Sigmoid colon (tissue), 7 donors: Measurements from ENCODE around the gene EVC. TPM values are rescaled to one million over a fixed set of nuclear protein-coding genes. Genes with fewer than 3 reads are reported as not detected.

Experiments used
- DNase-seq: peaks from one replicate; pipeline ENCODE4 v3.0.0-alpha.2; 2019
- H3K27ac ChIP-seq, 4 donors: fragments of 200-600 bp; sonication (generic); one replicate each; pipeline ENCODE4 v1.5.1; 2016 to 2019; ENCODE audit warnings: mild to moderate bottlenecking in 1 of 4
- H3K27me3 ChIP-seq, 3 donors: fragments of 200-600 bp; sonication (generic); one replicate each; pipeline ENCODE4 v1.5.1; 2019; ENCODE audit warnings: mild to moderate bottlenecking in 1 of 3
- H3K36me3 ChIP-seq, 4 donors: fragments of 200-600 bp; sonication (generic); one replicate each; pipeline ENCODE4 v1.5.1; 2016 to 2019
- H3K4me1 ChIP-seq, 4 donors: fragments of 200-600 bp; sonication (generic); one replicate each; pipeline ENCODE4 v1.5.1; 2017 to 2019
- H3K4me3 ChIP-seq, 4 donors: fragments of 200-600 bp; sonication (generic); one replicate each; pipeline ENCODE4 v1.5.1; 2017 to 2019; ENCODE audit warnings: mild to moderate bottlenecking in 2 of 4, moderate library complexity in 1 of 4
- H3K9me3 ChIP-seq, 4 donors: fragments of 200-600 bp in 3 of 4; sonication (generic) in 3 of 4; one replicate each; pipeline versions ENCODE4 v1.5.1 to v1.6.1; 2013 to 2019
- CTCF ChIP-seq, 4 experiments: fragments of 450-650 bp in 3 of 4; fragments of 200-600 bp in 1 of 4; IDR thresholded peaks; one replicate each; pipeline ENCODE4 v1.5.1; 2016 to 2019; ENCODE audit warnings: antibody characterized with exemption in 4 of 4, mild to moderate bottlenecking in 3 of 4, moderate library complexity in 2 of 4
- EP300 ChIP-seq, 4 donors: sonication (generic); formaldehyde crosslinking; IDR thresholded peaks; one replicate each; pipeline ENCODE4 v1.6.1; 2017; ENCODE audit warnings: antibody characterized with exemption in 4 of 4
- POLR2A ChIP-seq, 2 donors: fragments of 450-650 bp; IDR thresholded peaks; one replicate each; pipeline ENCODE4 v1.6.1; 2016; ENCODE audit warnings: antibody characterized with exemption in 2 of 2, mild to moderate bottlenecking in 2 of 2, moderate library complexity in 2 of 2
- POLR2AphosphoS5 ChIP-seq, 4 donors: sonication (generic); formaldehyde crosslinking; IDR thresholded peaks; one replicate each; pipeline ENCODE4 v1.6.1; 2017; ENCODE audit warnings: antibody characterized with exemption in 4 of 4
- WGBS, 2 donors: extraction: QIAGEN DNeasy Blood & Tissue Kit; methylation state at CpG; one replicate each; pipeline ENCODE4 v1.1.7; 2013; 5-methylcytosine and 5-hydroxymethylcytosine counted together
- intact Hi-C: fragments of 100-400 bp; cut with DNase I; formaldehyde crosslinking; loops from one replicate; pipeline ENCODE4 v1.15.1; 2023
- polyA plus RNA-seq, 3 donors: library from polyadenylated mRNA; stranded (reverse); fragments of 200-250 nt; gene quantifications; one replicate each; pipeline ENCODE4 v1.2.3, GENCODE V29; 2013
- total RNA-seq, 4 donors: library from RNA; depleted of rRNA; stranded (reverse); fragments of >200 nt; gene quantifications; one replicate each; pipeline ENCODE4 v1.1.0, GENCODE V29; 2016
- donor health status: healthy with polysubstance abuse.
- donor health status: Bipolar disorder and iron deficiency.
- donor health status: healthy.

Gene EVC
- total and polyA plus RNA-seq, 7 donors: 0.46 to 35.2 (median 15.6) TPM

GRCh38 chr4:5858020-5858769 lies 147.2 kb downstream of the EVC start:
- no peak for TF ChIP-seq POLR2AphosphoS5 (IDR thresholded peaks at IDR 0.05)
- no peak for TF ChIP-seq EP300 (IDR thresholded peaks at IDR 0.05)
- no peak for TF ChIP-seq CTCF (IDR thresholded peaks at IDR 0.05)
- TF ChIP-seq POLR2A (IDR thresholded peaks at IDR 0.05): no peak
- intact Hi-C loops: no loop called here
- no peak overlapping the region for H3K4me3 ChIP-seq

GRCh38 chr4:5863461-5864113 lies 152.6 kb downstream of the EVC start:
- Histone ChIP-seq H3K27me3 (no peaks in the 10 kb centered on the region), H3K27ac (no peak overlapping the region), H3K9me3 (no peaks in the 10 kb centered on the region), H3K4me1 (no peaks in the 10 kb centered on the region), H3K36me3 (no peaks in the 10 kb centered on the region), H3K4me3 (no peak overlapping the region)
- intact Hi-C loops: no loop called here
- TF ChIP-seq POLR2AphosphoS5 (IDR thresholded peaks at IDR 0.05) (no peak), POLR2A (IDR thresholded peaks at IDR 0.05) (no peak), CTCF (IDR thresholded peaks at IDR 0.05) (no peak), EP300 (IDR thresholded peaks at IDR 0.05) (no peak)
- 53 to 54% methylated on average over 15 of the region's 15 CpGs for WGBS, 2 donors
- no peak for DNase-seq

More at GRCh38 chr4:5858020-5858769, 147.2 kb downstream of the EVC start:
- H3K27ac ChIP-seq: no peak overlapping the region
- no peaks in the 10 kb centered on the region for H3K27me3 ChIP-seq
- 85 to 86% methylated on average over 16 of the region's 16 CpGs for WGBS, 2 donors
- DNase-seq: no peak
- H3K9me3 ChIP-seq: no peaks in the 10 kb centered on the region
- no peaks in the 10 kb centered on the region for H3K4me1 ChIP-seq
- H3K36me3 ChIP-seq: no peaks in the 10 kb centered on the region

Other genes with a start within 250 kb of the EVC start
- 10 to 100 TPM in 2 of 4 donors, 1 to 10 TPM in 2; 8.6 to 14.7 (median 10.9) TPM for gene EVC2, start 2.6 kb upstream of the EVC start, total RNA-seq
- gene EVC2, start 2.6 kb upstream of the EVC start, polyA plus RNA-seq: 1 to 10 TPM in 1 of 3 donors, under 1 TPM in 1, not detected in 1; 0.60 to 1.3 TPM
- gene CRMP1, start 181.9 kb downstream of the EVC start, total RNA-seq: 1 to 10 TPM; 3.5 to 6.4 (median 4.7) TPM
- gene CRMP1, start 181.9 kb downstream of the EVC start, polyA plus RNA-seq: 1 to 10 TPM in 1 of 3 donors, under 1 TPM in 1, not detected in 1; under 0.01 to 4.1 TPM